Measurements from ENCODE around the gene FNDC11.

Gene FNDC11

GRCh38 chr20:63582382-63583063 lies 28.6 kb downstream of the FNDC11 start:
- no peak for DNase-seq

GRCh38 chr20:63585616-63586565 lies 31.9 kb downstream of the FNDC11 start:
- no peak for DNase-seq

- DNase-seq, result no peak
Observed at GRCh38 chr20:63586797-63587196, 32.8 kb downstream of the FNDC11 start.

- no peak for DNase-seq
Observed at GRCh38 chr20:63587256-63587655, 33.3 kb downstream of the FNDC11 start.

- no peak for DNase-seq
Observed at GRCh38 chr20:63587776-63588591, 34.0 kb downstream of the FNDC11 start.

- DNase-seq, result no peak
Observed at GRCh38 chr20:63588641-63589041, 34.7 kb downstream of the FNDC11 start.

- no peak for DNase-seq
Observed at GRCh38 chr20:63589261-63590217, 35.6 kb downstream of the FNDC11 start.

- no peak for DNase-seq
Observed at GRCh38 chr20:63590218-63591146, 36.5 kb downstream of the FNDC11 start.

- DNase-seq, result no peak
Observed at GRCh38 chr20:63591147-63591533, 37.2 kb downstream of the FNDC11 start.

GRCh38 chr20:63591786-63592355 lies 37.9 kb downstream of the FNDC11 start:
- DNase-seq, result no peak

- no peak for DNase-seq
Observed at GRCh38 chr20:63592661-63593060, 38.7 kb downstream of the FNDC11 start.

- peak; percentile 52 for DNase-seq
Observed at GRCh38 chr20:63594043-63594561, 40.1 kb downstream of the FNDC11 start.

- DNase-seq, result no peak
Observed at GRCh38 chr20:63595416-63596127, 41.6 kb downstream of the FNDC11 start.

- DNase-seq, result no peak
Observed at GRCh38 chr20:63596423-63596822, 42.5 kb downstream of the FNDC11 start.

- no peak for DNase-seq
Observed at GRCh38 chr20:63597651-63598478, 43.9 kb downstream of the FNDC11 start.

- DNase-seq, result no peak
Observed at GRCh38 chr20:63598479-63599395, 44.8 kb downstream of the FNDC11 start.

GRCh38 chr20:63599396-63600050 lies 45.6 kb downstream of the FNDC11 start:
- no peak for DNase-seq
